Dermis microvascular lymphatic vessel endothelial cell (primary cell): ENCODE data around the gene NKAIN4. TPM values are rescaled to one million over a fixed set of nuclear protein-coding genes. Genes with fewer than 3 reads are reported as not detected.

Source experiments
- DNase-seq, 2 donors: peaks; one replicate each; pipeline versions ENCODE4 v3.0.0 to v3.0.0-alpha.2; 2010; ENCODE audit warnings: low read depth in 2 of 2
- total RNA-seq: library from RNA; depleted of rRNA; stranded (reverse); fragments of >200 nt; gene quantifications from 2 replicates; pipeline ENCODE4 v1.2.1, GENCODE V29; 2014

NKAIN4 gene
- total RNA-seq, 1 donor from 2014 or later = not detected

DNA sequence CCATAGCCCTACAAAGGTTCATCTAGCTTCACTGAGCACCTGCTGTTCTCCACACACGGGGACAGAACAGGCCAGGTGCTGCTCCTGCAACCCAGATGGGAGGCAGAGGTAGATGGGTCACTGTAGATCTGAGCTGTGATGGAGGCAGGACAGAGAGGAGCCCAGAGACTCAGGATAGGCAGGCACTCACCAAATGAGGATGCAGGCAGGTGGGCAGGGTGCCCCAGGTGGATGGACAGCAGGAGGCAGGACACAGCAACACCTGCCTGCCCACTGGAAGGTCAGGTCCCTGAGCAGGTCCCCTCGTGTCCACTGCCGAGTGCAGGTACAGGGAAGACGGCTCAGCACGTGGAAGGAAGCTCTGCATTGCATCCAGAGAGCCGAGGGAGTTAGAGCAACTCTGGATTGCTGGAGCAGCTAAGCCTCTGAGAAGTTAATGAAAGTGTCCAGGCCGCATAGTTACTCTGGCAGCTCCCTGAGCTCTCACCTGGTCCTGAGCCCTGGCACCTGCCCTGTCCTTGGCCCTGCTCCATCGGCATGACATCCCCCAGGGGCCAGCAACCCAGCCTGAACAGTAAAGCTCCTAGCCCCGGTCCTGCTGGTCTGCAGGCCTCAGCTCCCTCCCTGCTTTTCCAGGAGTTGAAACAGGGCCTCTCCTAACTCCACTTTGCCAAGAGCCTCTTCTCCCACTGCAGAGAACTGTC, 33.4 kb downstream of the NKAIN4 start:
- no peak for DNase-seq

DNA sequence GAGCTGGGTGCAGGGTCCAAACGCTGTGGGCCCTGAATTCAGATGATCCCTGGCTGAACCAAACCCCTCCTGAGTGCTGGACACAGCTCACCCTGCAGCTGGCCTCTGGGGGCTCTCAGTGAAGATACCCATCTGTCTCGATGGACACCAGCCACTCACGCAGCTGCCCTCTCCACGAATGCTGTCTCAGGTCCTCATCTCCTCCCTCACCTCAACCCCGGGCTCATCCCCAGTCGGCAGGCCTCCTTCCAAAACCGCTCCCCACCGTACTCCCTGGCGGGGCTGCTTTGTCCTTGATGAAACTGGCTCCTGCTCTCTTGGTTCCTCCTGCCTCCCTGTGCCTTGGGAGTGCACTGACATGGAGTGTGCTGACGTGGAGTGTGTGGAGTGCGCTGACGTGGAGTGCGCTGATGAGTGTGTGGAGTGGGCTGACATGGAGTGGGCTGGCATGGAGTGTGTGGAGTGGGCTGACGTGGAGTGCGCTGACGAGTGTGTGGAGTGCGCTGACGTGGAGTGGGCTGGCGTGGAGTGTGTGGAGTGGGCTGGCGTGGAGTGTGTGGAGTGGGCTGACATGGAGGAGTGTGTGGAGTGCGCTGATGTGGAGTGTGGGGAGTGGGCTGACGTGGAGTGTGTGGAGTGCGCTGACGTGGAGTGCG, 34.3 kb downstream of the NKAIN4 start:
- no peak for DNase-seq

DNA sequence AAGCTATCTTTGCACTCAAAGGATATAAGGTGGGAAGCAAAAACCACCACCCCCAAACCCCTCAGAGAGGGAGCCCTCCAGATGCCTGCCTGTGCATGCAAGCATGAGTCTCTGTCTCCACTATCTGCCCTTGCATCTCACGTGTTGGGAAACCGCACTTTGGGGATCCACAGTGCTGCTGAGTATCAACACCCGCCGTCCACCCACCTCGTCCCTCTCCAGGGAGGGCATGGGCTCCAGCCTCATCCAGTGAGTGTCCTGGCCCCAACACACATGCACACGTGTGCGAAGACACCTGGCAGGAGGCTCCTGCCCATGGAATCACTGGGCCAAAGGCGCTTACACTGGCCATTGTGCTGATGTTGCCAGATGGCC, 34.8 kb downstream of the NKAIN4 start:
- no peak for DNase-seq

DNA sequence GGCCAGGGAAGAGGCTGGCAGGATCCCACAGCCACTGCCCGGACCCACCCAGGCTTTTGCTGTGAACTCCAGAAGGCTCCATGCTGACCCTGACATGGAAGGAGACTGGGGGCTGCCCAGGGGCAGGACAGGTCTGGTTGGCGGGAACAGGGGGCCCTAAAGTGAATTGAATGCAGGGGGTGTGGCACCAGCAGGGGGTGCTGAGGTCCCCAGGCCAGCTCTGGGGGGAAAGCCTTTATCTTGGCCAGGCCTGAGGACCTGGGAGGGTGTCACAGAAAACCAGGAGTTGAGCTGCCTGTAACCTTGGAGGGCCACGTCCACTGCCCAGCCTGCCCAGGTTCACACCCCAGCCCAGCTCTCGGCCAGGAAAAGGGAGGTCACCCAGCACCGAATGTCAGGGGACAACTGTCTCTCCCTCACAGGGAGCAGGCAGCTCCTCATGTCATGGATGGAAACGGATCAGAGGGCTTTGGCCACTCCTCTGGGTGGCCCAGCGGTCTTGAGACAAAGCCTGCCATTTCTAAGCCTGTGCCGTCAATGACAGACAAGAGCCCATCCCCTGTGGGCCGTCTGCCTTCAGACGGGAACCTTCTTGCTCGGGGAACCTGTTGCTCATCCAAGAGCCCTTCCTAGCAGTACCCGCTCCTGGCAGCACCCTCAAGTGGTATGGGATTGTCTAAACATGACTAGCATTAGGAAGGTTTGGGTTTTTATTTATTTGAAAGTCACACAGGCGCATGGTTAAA, 35.4 kb downstream of the NKAIN4 start:
- no peak for DNase-seq

DNA sequence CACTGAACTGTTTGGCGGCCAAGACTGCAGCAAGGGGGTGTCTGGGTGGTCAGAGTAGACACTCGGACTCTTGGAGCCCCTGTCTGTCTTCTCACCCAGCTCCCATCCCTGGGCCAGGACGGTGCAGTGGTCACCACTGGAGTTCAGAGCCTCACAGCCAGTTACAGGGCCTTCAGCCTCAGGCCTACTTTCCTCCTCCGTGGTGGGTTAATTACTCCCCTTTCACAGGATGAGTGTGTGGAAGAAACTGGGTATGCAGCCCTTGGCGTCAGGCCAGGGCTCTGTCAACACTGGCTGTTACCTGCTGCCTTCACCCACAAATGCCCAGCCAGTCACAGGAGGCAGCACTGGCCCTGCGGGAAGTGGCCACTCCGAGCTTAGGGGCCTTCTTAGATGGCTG, 36.6 kb downstream of the NKAIN4 start:
- DNase-seq = no peak

DNA sequence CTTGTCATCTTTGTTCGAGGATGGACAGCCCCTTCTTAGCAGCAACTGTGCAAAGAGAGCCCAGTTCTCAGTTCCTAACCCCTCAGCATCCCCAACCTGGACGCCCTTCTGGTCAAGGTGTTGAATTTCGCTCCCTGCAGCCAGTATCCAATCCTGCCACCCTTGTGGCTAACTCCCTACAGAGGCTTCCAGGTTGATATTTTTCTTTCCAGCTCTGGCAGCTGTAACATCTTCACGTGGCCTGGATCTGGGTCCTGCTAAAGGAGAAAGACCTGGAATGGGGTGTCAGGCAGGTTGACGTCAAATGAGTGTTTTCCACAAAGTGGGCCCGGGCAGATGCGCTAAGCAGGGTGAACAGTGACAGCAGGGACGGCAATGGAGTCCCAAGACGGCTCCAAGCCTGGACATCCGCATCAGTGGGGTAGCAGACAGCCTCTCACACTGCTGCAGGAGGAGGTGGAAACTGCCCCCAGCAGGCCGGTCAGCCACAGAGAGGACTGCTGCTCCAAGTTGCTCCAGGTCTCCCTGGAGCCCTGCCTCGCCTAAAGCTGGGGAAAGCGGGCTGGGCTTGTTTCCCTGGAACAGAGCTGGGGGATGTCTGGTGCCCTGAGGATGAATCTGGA, 37.3 kb downstream of the NKAIN4 start:
- no peak for DNase-seq

DNA sequence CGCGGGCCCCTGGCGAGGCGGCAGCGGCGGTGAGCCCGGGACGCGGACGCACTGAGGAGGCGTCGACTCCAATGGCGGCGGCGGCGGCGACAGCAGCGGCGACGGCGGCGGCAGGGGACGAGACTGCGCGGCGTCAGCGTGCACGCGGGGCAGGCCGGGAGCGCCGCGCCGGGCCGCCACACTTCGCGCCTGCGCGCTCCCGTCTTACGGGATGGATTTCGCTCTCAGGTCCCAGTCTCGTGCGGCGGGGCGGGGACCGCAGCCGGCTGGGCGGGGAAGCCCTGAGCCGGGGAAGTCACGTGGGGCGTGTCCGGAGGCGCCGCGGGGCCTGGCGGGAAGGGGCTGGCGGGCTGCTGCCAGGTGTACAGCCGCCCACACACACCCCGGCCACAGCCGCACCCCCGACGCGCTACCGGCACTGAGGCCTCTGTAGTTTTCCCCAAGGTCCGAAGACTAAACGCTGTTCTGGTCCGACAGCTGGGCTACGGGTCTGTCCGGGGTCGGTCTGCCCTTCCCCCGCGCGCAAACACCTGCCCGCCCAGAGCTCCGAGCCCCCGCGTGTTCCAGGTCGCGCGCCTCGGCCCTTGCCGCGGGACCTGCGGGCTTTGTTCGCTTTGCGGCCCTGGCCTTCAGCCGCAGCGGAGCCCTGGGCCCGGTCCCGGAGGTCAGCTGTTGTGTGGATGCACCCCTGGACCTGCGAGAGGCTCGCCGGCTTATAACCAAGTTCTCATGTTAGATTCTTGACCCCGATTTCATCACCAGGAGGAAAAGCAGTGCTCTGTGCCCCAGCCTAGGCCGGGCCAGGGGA, 38.0 kb downstream of the NKAIN4 start, which contains the start of gene YTHDF1:
Gene YTHDF1, minus strand, starts transcription at position 91 of the 808 bp plus-strand sequence. CDS start 239 bp downstream, outside the sequence.
- DNase-seq = peak; percentile 86 to 95

DNA sequence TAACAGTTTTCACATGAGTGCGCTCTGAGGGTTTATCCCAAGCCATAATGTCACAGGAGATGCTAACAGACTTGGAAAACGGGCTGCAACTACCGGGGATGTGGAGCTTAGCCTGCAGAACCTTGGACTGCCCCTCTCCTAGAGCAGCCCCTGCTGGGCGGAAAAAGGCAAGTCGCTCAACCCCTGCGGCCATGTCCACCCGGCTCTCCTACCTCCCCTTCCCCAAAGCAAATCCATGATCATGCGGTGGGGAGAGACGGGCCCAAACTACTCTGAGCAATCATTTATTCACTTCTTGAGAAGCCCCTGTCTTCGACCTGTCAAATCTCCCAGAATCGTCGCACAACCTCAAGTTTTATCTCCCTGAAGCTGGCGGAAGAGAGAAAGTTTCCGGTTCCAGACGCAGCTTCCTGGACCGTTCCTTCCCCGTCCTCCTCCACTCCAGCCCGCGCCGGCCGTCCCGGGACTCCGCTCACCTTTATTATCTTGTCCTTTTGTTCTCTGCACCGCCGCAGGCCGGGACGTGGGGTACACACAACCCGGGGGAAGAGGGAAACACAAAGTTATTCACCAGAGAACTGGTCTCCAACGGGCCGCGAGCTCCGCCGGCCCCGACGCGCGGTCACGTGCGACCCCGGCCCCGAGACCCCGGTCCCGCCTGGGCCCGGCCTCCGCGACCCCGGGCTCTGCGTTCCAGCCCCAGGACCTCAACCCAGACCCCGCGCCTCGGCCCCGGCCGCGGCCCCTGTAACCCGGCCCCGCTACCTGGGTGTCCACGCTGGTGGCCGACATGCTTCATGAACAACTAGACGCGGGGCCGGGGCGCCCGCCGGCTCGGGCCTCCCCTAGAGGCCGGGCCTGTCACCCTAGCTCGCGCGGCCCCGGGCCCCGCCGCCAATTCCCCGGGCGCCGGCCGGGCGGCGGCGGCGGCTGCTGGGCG, 38.9 kb downstream of the NKAIN4 start:
- peak; percentile 42 to 63 for DNase-seq

DNA sequence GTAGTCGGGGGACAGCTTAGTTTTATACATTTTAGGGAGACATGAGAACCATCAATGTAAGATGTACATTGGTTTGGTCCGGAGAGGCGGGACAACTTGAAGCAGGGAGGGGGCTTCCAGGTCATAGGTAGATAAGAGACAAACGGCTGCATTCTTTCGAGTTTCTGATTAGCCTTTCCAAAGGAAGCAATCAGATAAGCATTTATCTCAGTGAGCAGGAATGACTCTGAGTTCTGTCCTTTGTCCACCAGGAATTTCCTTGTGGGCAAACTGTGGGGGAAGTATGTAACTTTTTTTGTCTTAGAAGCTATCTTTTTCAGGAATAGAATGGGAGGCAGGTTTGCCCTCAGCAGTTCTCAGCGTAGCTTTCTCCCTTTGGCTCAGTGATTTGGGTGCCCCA, 39.7 kb downstream of the NKAIN4 start:
- no peak for DNase-seq

DNA sequence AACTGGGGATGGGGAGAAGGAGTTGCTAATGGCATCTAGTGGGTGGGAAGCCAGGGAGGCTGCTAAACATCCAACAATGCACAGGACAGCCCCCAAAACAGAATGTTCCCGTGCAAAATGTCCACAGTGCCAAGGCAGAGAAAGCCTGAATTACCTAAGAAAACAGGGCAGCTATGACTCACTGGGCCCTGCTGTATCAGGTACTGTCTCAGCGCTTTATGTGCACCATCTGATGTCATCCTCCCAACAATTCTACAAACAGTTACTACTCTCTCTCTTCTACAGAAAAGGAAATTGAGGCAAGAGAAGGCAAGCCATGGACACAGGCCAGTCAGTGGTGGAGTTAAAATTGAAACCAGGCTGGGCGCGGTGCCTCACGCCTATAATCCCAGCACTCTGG, 41.5 kb downstream of the NKAIN4 start:
- DNase-seq = no peak

DNA sequence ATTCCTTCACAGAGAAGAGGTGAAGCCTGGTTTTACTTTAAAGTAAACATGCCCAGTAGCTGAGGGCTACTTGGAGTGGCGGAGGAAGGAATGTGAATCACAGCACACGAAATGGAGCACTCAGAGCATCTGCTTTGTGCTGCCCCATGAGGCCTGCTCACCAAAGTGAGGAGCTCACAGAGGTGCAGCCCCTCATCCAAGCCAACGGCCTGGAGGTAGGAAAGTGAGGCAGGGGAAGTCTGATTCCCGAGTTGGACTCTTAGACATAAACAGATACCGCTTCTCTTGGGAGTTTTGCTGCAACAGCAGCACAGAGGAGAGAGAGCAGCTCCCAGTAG, 41.9 kb downstream of the NKAIN4 start:
- DNase-seq = no peak

DNA sequence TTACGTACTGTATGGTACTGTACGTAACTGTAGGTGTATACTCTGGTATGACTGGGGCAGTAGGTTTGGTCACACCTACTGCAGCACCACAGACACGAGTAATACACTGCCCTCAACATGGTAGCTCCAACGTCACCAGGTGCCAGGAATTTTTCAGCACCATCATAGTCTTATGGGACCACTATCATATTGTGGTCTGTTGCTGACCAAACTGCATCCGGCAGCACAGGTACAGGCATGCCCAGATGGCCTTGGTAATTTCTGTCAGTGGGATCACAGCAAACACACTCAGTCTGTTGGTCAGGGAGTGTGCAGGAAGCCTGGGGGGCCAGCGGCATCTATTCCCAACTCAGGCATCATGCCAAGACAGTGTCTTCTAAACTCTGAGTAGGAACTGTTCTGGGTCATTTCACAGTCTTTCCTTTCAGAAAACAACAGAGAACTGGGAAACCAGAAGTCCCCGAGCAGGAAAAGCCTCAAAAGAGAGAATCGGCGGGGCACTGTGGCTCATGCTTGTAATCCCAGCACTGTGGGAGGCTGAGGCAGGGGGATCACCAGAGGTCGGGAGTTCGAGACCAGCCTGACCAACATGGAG, 44.2 kb downstream of the NKAIN4 start:
- DNase-seq = peak in 1 of 2 donors; percentile 26

DNA sequence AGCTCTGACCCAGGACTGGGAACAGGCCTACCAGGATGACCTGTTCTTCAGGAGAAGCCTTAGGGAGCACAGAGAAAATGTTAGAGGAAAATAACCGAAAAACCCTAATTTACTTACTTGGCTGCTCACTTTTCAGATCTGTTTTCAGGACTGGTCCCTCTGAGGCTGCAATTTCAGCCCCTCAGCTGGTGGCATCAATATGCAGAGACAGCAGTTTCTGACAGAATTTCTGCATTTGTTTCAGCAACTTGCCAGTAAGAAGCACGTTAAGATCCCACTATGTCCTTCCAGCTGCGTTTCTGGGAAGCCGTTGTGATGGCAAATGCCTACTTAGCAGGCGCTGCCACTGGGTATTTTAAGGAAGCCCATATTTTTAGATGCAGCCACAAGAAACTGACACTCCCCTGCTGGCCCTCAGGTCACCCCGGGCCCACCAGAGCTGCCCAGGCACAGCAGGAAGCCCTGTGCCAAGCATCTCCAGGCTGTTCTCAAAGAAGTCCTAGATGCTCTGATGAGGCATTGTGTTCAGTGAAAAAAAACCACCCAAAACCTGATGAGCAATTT, 45.8 kb downstream of the NKAIN4 start:
- DNase-seq = no peak

DNA sequence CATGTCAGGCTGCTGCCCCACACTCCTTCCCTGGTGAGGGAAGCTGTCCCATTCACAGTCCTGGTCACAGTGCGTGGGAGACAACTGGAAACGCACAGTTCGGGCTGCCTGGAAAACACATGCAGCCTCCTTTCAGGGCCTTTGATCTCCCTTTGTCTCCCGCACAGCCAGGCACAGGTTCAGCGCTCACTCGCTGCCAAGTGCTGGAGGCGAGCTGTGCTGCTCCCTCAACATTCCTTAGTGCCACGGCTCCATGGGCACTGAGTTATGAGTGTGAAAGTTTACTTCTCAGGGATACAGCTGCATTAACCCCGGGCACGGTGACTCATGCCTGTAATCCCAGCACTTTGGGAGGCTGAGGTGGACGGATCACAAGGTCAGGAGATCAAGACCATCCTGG, 47.4 kb downstream of the NKAIN4 start:
- no peak for DNase-seq

DNA sequence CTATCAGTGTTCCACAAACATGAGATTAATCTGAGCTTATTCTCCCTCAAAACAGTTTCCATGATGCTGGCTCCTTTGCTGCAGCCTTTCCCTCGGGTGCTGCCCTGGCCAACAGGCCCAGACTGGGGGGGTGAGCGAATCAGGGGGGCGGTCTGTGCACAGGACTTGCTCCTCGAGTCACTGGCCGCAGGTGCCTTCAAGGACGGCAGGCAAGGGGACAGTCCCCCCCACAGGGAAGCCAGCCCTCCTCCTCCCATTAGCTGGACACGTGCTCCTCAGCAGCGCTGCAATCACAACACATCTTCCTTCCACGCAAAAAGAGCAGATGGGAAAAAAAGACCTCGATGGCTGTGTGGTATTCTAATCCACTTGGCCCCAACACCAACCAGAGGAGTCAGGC, 48.4 kb downstream of the NKAIN4 start:
- no peak for DNase-seq

DNA sequence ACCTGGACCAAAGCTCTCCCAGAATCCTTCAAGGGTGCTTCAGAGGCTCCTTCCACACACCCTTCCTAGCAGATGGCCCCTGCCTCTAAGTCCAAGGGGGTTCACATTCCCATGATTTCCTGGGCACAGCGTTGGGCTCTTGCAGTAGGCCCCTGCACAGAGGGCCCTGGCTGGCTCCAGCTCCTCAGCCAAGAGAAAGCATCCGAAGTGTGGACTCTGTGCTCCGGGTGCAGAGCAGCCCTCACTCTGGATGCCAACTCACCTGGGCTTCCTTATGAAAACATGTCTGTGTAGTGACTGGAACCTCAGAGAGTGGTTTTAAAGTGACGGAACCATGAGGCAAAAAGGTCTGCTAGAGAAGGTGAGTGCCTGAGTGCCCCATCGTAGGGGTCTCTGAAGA, 49.9 kb downstream of the NKAIN4 start:
- DNase-seq = no peak

DNA sequence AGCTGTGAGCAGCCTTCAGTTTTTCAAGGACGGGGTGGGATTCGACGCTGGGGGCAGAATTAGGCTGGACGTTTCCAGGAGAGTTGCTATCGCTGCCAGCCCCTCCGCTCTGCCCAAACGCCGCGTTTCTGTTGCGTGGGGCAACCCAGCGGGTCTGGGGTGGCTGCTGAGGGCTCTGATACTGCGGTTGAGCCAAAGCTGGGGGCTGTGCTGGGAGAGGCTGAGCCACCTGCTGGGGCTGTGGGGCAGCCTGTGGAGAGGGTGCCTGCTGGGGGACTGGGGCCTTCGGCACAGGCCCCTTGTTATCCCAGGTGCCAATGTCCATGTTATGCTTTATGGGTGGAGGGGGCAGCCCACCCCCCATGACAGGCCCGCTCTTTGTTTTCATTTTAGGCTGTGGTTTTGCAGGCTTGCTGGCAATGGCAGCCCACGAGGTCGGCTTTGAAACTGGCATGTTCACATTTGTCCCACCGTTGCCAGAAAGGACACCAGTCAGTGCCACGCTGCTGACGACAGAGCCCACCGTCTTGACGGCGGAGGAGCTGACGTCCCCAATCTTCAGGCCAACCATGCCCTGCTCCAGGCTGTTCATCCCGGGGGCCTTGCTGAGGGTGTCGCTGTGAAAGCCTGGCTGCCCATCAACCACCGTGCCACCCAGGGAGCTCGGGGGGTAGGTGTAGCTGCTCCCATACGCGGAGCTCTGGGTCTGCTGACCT, 51.3 kb downstream of the NKAIN4 start:
- DNase-seq = no peak

DNA sequence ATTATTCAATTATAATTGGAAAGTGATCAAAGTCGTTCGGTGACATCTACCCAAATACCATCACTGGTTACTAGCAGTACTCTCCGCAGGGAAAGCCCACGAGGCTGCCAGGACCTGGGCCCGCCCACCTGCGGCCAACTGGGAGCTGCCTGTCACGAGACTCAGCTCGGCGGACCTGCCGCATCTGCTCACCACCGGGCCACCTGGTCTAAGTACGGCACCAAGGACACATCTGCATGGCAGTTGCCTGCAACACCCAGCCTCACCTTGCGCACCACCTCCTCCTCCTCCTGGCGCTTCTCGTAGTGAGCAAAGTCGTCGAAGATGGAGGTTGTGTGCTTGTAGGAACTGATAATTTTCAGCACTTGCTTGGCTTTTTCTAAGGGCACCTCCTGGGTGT, 52.2 kb downstream of the NKAIN4 start:
- no peak for DNase-seq

DNA sequence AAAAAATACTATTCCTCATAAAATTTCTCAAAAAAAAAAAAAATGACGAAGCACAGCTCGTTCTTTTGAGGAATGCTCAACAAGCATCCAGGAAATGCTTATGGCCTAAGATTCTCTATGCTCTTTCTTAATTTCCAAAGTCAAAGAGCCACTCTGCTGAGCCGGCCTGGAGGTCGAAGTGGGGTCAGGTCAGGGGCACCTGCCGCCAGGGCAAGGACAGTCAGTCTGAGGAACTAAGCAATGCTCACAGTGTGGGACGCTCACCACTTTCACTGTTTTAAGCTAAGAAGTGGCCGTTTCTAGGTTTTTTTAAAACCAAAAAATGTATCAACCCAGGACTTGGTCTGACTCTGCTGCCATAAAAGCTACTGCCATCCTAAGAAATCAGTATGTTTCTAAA, 55.7 kb downstream of the NKAIN4 start:
- DNase-seq = no peak
